IPS-15b (cell line): ENCODE data around the gene CLEC4E.
"Not testable (repeated sequence)": the region's sequence is repeated elsewhere in the genome, so short reads cannot be mapped to it uniquely, and the experiment has no call there.

Experiments used
- H3K27me3 ChIP-seq: one replicate; pipeline ENCODE4 v1.6.1; 2013; ENCODE audit warnings: low read length; ENCODE audit not compliant: control insufficient read depth, insufficient read depth
- H3K36me3 ChIP-seq: one replicate; pipeline ENCODE4 v1.6.1; 2013; ENCODE audit warnings: low read length; ENCODE audit not compliant: control insufficient read depth, insufficient read depth
- H3K4me1 ChIP-seq: one replicate; pipeline ENCODE4 v1.6.1; 2013; ENCODE audit warnings: mild to moderate bottlenecking, low read length; ENCODE audit not compliant: control insufficient read depth, insufficient read depth
- H3K4me3 ChIP-seq: one replicate; pipeline ENCODE4 v1.5.1; 2013; ENCODE audit warnings: low read depth, low read length
- H3K9ac ChIP-seq: one replicate; pipeline ENCODE4 v1.6.1; 2013; ENCODE audit warnings: low read depth, mild to moderate bottlenecking, low read length
- H3K9me3 ChIP-seq: one replicate; pipeline ENCODE4 v1.6.1; 2013; ENCODE audit warnings: mild to moderate bottlenecking, low read length; ENCODE audit not compliant: control insufficient read depth, insufficient read depth

Gene CLEC4E

GRCh38 chr12:8561011-8561410 is 20.3 kb upstream of the CLEC4E start:
- no peak overlapping the region for H3K4me3 ChIP-seq
- peaks cover 21% of the 10 kb centered on the region for H3K4me1 ChIP-seq
- H3K36me3 ChIP-seq = no peaks in the 10 kb centered on the region
- H3K9me3 ChIP-seq = no peaks in the 10 kb centered on the region
- H3K27me3 ChIP-seq = no peaks in the 10 kb centered on the region
- H3K9ac ChIP-seq = no peak overlapping the region

DNA sequence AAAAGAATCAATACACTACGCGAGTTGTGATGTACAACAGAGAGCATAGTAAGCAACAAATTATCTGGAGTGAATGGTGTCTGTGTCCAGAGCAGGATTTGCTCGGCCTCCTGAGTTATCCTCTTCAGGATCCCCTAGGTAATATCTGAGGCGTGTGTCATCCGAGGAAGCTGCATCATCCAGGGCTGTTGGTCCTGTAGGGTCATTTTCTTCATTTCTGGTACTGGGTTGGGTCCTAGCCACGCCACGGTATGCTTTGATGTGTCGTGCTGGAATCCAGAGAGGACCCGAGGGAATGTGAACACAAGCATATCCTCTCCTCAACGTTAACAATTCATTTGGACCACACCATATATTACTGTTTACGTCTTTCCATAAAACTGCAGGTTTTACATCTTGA is 19.0 kb upstream of the CLEC4E start:
- H3K4me3 ChIP-seq = no peak overlapping the region
- no peak overlapping the region for H3K9ac ChIP-seq
- no peaks in the 10 kb centered on the region for H3K9me3 ChIP-seq
- peaks cover 19% of the 10 kb centered on the region for H3K4me1 ChIP-seq
- no peaks in the 10 kb centered on the region for H3K36me3 ChIP-seq
- no peaks in the 10 kb centered on the region for H3K27me3 ChIP-seq

DNA sequence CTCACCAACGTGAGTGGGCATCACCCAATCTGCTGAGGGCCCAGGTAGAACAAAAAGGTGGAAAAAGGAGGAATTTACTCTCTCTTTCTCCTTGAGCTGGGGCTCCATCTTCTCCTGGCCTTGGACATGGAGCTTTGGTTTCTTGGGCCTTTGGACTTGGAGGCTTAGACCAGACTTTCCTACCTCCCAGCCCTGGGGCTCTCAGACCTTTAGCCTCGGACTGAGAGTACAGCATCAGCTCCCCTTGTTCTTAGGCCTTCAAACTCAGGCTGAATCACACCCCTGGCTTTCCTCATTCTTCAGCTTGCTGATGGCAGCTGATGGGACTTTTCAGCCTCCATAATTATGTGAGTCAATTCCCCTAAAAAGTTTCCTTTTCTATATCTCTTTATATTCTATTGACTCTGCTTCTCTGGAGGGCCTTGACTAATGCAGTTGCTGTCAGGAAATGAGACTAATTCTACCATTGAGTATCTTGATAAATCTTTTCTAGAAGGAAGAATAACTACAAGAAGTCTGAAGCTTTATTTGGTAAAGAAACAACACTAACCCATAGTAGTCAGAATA is 15.9 kb upstream of the CLEC4E start:
- Histone ChIP-seq H3K9me3 (no peaks in the 10 kb centered on the region), H3K4me3 (no peak overlapping the region), H3K36me3 (no peaks in the 10 kb centered on the region), H3K9ac (no peak overlapping the region), H3K27me3 (no peaks in the 10 kb centered on the region), H3K4me1 (no peaks in the 10 kb centered on the region)

GRCh38 chr12:8554451-8555195 is 13.9 kb upstream of the CLEC4E start:
- Histone ChIP-seq H3K4me1 (no peaks in the 10 kb centered on the region), H3K9me3 (no peaks in the 10 kb centered on the region), H3K9ac (no peak overlapping the region), H3K27me3 (no peaks in the 10 kb centered on the region), H3K4me3 (no peak overlapping the region), H3K36me3 (no peaks in the 10 kb centered on the region)

GRCh38 chr12:8553088-8553627 is 12.5 kb upstream of the CLEC4E start:
- Histone ChIP-seq H3K4me1 (no peaks in the 10 kb centered on the region), H3K9me3 (no peaks in the 10 kb centered on the region), H3K4me3 (no peak overlapping the region), H3K9ac (no peak overlapping the region), H3K27me3 (no peaks in the 10 kb centered on the region), H3K36me3 (no peaks in the 10 kb centered on the region)

- H3K27me3 ChIP-seq = no peaks in the 10 kb centered on the region
- H3K9ac ChIP-seq = no peak overlapping the region
- no peak overlapping the region for H3K4me3 ChIP-seq
- no peaks in the 10 kb centered on the region for H3K36me3 ChIP-seq
- no peaks in the 10 kb centered on the region for H3K4me1 ChIP-seq
- H3K9me3 ChIP-seq = no peaks in the 10 kb centered on the region
Measured at GRCh38 chr12:8549381-8549780, 8.7 kb upstream of the CLEC4E start.

- no peak overlapping the region for H3K9ac ChIP-seq
- no peaks in the 10 kb centered on the region for H3K4me1 ChIP-seq
- no peaks in the 10 kb centered on the region for H3K27me3 ChIP-seq
- H3K36me3 ChIP-seq = no peaks in the 10 kb centered on the region
- H3K9me3 ChIP-seq = no peaks in the 10 kb centered on the region
- H3K4me3 ChIP-seq = no peak overlapping the region
Measured at GRCh38 chr12:8548192-8548591, 7.5 kb upstream of the CLEC4E start.

DNA sequence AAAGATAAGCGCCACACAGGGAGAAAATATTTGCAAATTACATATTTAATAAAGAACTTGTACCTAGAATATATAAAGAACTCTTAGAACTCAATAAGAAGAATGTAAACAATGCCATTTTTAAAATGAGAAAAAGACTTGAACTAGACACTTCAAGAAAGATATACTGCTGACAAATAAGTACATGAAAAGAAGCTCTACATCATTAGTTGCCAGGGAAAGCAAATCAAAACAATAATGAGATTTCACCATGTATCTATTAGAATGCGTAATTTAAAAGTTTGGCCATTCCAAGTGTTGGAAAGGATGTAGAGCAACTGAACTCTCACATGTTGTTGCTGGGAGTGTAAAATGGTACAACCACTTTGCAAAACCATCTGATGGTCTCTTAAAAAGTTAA is 6.9 kb upstream of the CLEC4E start:
- Histone ChIP-seq H3K9me3 (no peaks in the 10 kb centered on the region), H3K36me3 (no peaks in the 10 kb centered on the region), H3K27me3 (no peaks in the 10 kb centered on the region), H3K4me1 (no peaks in the 10 kb centered on the region), H3K4me3 (no peak overlapping the region), H3K9ac (no peak overlapping the region)

- no peak overlapping the region for H3K9ac ChIP-seq
- no peaks in the 10 kb centered on the region for H3K4me1 ChIP-seq
- H3K4me3 ChIP-seq = no peak overlapping the region
- no peaks in the 10 kb centered on the region for H3K36me3 ChIP-seq
- H3K9me3 ChIP-seq = no peaks in the 10 kb centered on the region
- H3K27me3 ChIP-seq = no peaks in the 10 kb centered on the region
Measured at GRCh38 chr12:8546591-8546990, 5.9 kb upstream of the CLEC4E start.

DNA sequence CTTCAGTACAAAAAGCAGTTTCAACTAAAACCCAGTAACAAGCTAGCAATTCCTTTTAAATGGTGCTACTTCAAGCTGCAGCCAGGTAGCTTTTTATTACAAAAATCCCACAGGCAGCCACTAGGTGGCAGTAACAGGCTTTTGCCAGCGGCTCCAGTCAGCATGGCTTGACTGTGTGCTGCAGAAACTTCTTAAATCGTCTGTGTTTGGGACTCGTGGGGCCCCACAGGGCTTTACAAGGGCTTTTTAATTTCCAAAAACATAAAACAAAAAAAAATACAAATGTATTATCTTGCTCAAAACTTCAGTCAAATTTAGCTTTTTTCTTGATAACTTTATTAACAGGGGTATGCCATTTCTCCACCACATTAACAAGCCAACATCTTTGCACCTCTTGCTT is 3.6 kb upstream of the CLEC4E start:
- H3K36me3 ChIP-seq = no peaks in the 10 kb centered on the region
- H3K9ac ChIP-seq = no peak overlapping the region
- peaks cover 4% of the 10 kb centered on the region for H3K4me1 ChIP-seq
- no peaks in the 10 kb centered on the region for H3K27me3 ChIP-seq
- no peak overlapping the region for H3K4me3 ChIP-seq
- H3K9me3 ChIP-seq = no peaks in the 10 kb centered on the region

DNA sequence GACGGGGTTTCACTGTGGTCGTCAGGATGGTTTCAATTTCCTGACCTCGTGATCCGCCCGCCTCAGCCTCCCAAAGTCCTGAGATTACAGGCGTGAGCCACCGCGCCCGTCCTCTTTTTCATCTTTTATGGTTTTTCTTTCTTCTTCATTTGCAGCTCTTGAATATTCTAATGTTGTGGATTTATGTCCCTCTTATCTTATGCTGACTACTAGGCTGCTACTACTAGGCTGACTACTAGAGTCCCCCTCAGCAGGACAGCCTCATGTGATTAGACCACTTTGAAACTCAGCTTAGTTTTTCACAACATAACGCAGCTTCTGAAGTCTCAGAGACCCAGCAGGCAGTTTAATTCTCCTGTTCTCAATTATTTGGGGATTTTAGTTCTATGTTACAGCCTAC is 857 bp upstream of the CLEC4E start:
- Histone ChIP-seq H3K27me3 (no peaks in the 10 kb centered on the region), H3K36me3 (no peaks in the 10 kb centered on the region), H3K9me3 (no peaks in the 10 kb centered on the region), H3K4me1 (peaks cover 4% of the 10 kb centered on the region), H3K4me3 (no peak overlapping the region), H3K9ac (no peak overlapping the region)

GRCh38 chr12:8537820-8538219 is 2.9 kb downstream of the CLEC4E start:
- H3K4me3 ChIP-seq, H3K27me3 ChIP-seq, H3K36me3 ChIP-seq, H3K4me1 ChIP-seq, H3K9me3 ChIP-seq, H3K9ac ChIP-seq: not testable (repeated sequence)
